HFFc6 (cell line): Measurements from ENCODE around the gene CAMKK1. TPM values are rescaled to one million over a fixed set of nuclear protein-coding genes. Genes with fewer than 3 reads are reported as not detected.

Source experiments
- DNase-seq: peaks from one replicate; pipeline ENCODE4 v3.0.0-alpha.2; 2018
- H3K27ac Mint-ChIP-seq: 2 replicates; pipeline ENCODE4 v1.8.0; 2020; ENCODE audit warnings: mild to moderate bottlenecking, mixed read lengths
- H3K27me3 Mint-ChIP-seq: 2 replicates; pipeline ENCODE4 v1.8.0; 2021; ENCODE audit warnings: mild to moderate bottlenecking, moderate library complexity, mixed read lengths; ENCODE audit not compliant: insufficient read depth
- H3K36me3 Mint-ChIP-seq: 2 replicates; pipeline ENCODE4 v1.8.0; 2021; ENCODE audit warnings: low read depth, mixed read lengths
- H3K4me1 Mint-ChIP-seq: 2 replicates; pipeline ENCODE4 v1.8.0; 2020; ENCODE audit warnings: low read depth, mixed read lengths
- H3K4me3 Mint-ChIP-seq: 2 replicates; pipeline ENCODE4 v1.8.0; 2020; ENCODE audit warnings: mild to moderate bottlenecking, moderate library complexity, mixed read lengths
- H3K9me3 Mint-ChIP-seq: 2 replicates; pipeline ENCODE4 v1.8.0; 2020; ENCODE audit warnings: mild to moderate bottlenecking, mixed read lengths
- CTCF ChIP-seq: fragments of 200-600 bp; sonication (generic); IDR thresholded peaks from 2 replicates; pipeline ENCODE4 v1.5.0; 2021; ENCODE audit warnings: antibody characterized with exemption, mild to moderate bottlenecking
- long read RNA-seq: library from polyadenylated mRNA; unstranded; transcript quantifications from one replicate; pipeline ENCODE4 v2.0.0, GENCODE V29; 2019
- total RNA-seq, 6 experiments: library from RNA; stranded (reverse); fragmentation: NEBNext Ultra II Directional; extraction: Animal tissue kit (Norgen Biotek cat#: 25700); gene quantifications; 2 replicates in 1 of 6; 3 replicates in 5 of 6; pipeline ENCODE4 v1.2.3, GENCODE V29; 2021

The CAMKK1 gene
- 1 to 10 TPM; 5.4 to 6.9 (median 6.0) TPM for total RNA-seq
- long read RNA-seq, result 0 reads

GRCh38 chr17:3893003-3893719, at the start of gene CAMKK1:
CAMKK1 (minus strand) TSS chr17:3893053; CDS start chr17:3885687, 7,366 bp downstream.
- peak within 1 kb of the TSS; percentile 98 for H3K27ac Mint-ChIP-seq
- TF ChIP-seq CTCF, result peak; percentile 41
- peaks cover 60% of the 10 kb centered on the region for H3K4me1 Mint-ChIP-seq
- H3K27me3 Mint-ChIP-seq, result peaks cover 3% of the 10 kb centered on the region; the same call in 1 of the 2 replicates
- peak; percentile 67 for DNase-seq
- H3K36me3 Mint-ChIP-seq, result no peaks in the 10 kb centered on the region
- H3K9me3 Mint-ChIP-seq, result no peaks in the 10 kb centered on the region
- H3K4me3 Mint-ChIP-seq, result peak within 1 kb of the TSS; percentile 73

- peaks cover 17% of the 10 kb centered on the region for H3K27me3 Mint-ChIP-seq
- H3K9me3 Mint-ChIP-seq, result no peaks in the 10 kb centered on the region
Observed at GRCh38 chr17:3940965-3941698, 48.3 kb upstream of the CAMKK1 start.

GRCh38 chr17:3937359-3937758, 44.5 kb upstream of the CAMKK1 start:
- Mint-ChIP-seq H3K27ac (no peak overlapping the region), H3K36me3 (no peaks in the 10 kb centered on the region), H3K9me3 (no peaks in the 10 kb centered on the region)

More at GRCh38 chr17:3940965-3941698, 48.3 kb upstream of the CAMKK1 start:
- H3K4me3 Mint-ChIP-seq, result no peak overlapping the region
- H3K4me1 Mint-ChIP-seq, result peaks cover under 1% of the 10 kb centered on the region; the same call in 1 of the 2 replicates
- H3K27ac Mint-ChIP-seq, result no peak overlapping the region
- DNase-seq, result no peak
- H3K36me3 Mint-ChIP-seq, result no peaks in the 10 kb centered on the region
- no peak for TF ChIP-seq CTCF

GRCh38 chr17:3935825-3936355, 43.0 kb upstream of the CAMKK1 start:
- Mint-ChIP-seq H3K4me1 (peaks cover 6% of the 10 kb centered on the region), H3K4me3 (no peak overlapping the region), H3K27me3 (peaks cover 6% of the 10 kb centered on the region), H3K9me3 (no peaks in the 10 kb centered on the region), H3K36me3 (no peaks in the 10 kb centered on the region), H3K27ac (no peak overlapping the region)
- no peak for TF ChIP-seq CTCF
- peak; percentile 21 for DNase-seq

More at GRCh38 chr17:3937359-3937758, 44.5 kb upstream of the CAMKK1 start:
- H3K27me3 Mint-ChIP-seq, result peaks cover 6% of the 10 kb centered on the region
- no peak for DNase-seq
- H3K4me1 Mint-ChIP-seq, result peaks cover 6% of the 10 kb centered on the region
- H3K4me3 Mint-ChIP-seq, result no peak overlapping the region
- TF ChIP-seq CTCF, result no peak

- peaks cover 6% of the 10 kb centered on the region for H3K4me1 Mint-ChIP-seq
- no peaks in the 10 kb centered on the region for H3K36me3 Mint-ChIP-seq
- H3K27ac Mint-ChIP-seq, result no peak overlapping the region
- TF ChIP-seq CTCF, result peak; percentile 74
- H3K9me3 Mint-ChIP-seq, result no peaks in the 10 kb centered on the region
- H3K27me3 Mint-ChIP-seq, result peaks cover 6% of the 10 kb centered on the region
- DNase-seq, result peak; percentile 45
- no peak overlapping the region for H3K4me3 Mint-ChIP-seq
Observed at GRCh38 chr17:3935140-3935542, 42.3 kb upstream of the CAMKK1 start.
